Breast epithelium (tissue), 3 donors: ENCODE data around the gene SRC.

ENCODE experiments used
- CTCF ChIP-seq, 3 donors: fragments of 450-650 bp; IDR thresholded peaks; one replicate each; pipeline ENCODE4 v1.5.1; 2016 to 2017; ENCODE audit warnings: antibody characterized with exemption in 3 of 3, mild to moderate bottlenecking in 3 of 3, moderate library complexity in 3 of 3
- POLR2A ChIP-seq: fragments of 450-650 bp; IDR thresholded peaks from one replicate; pipeline ENCODE4 v1.6.1; 2016; ENCODE audit warnings: antibody characterized with exemption, mild to moderate bottlenecking, moderate library complexity
- POLR2AphosphoS5 ChIP-seq, 3 donors: sonication (generic); formaldehyde crosslinking; IDR thresholded peaks; one replicate each; pipeline ENCODE4 v1.6.1; 2017; ENCODE audit warnings: antibody characterized with exemption in 3 of 3

DNA sequence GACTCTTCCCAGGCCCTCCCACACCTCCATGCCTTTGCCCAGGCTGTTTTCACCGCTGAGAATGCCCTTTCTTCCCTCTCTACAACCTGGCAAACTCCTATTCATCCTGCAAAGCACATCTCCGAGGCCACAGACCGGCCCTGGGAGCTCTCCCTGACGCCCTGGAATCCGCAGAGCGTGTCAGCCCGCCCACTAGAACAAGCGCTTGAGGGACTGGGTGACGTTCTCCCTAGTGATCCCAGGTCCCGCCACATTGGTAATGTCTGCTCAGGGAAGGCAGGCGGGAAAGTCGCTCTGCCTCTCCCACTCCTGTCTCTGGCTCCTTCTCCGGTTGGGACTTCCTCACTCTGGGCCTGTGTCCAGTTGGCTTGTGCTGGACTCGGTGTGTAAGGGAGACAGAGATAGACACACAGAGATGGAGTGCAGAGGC lies 61.6 kb downstream of the SRC start:
- TF ChIP-seq CTCF (IDR thresholded peaks at IDR 0.05) (no peak), POLR2A (no peak), POLR2AphosphoS5 (IDR thresholded peaks at IDR 0.05) (no peak)
